Astrocyte of the spinal cord (primary cell): Measurements from ENCODE around the gene TMEM235.

ENCODE experiments used
- DNase-seq: peaks from one replicate; pipeline ENCODE4 v3.0.0; 2011; ENCODE audit warnings: low read depth, low spot score
- H3K4me3 ChIP-seq: 2 replicates; pipeline ENCODE4 v1.5.1; 2011; ENCODE audit warnings: low read depth, mild to moderate bottlenecking, low read length, moderate library complexity
- CTCF ChIP-seq: IDR thresholded peaks from 2 replicates; pipeline ENCODE4 v1.5.1; 2012; ENCODE audit warnings: low read depth, mild to moderate bottlenecking, low read length, inconsistent platforms
- in situ Hi-C: cut with HindIII; loops from 2 replicates; pipeline ENCODE4 v1.10.0; 2017; ENCODE audit warnings: low sequenced_read_pairs

The TMEM235 gene

GRCh38 chr17:78230996-78231935 is at the start of gene TMEM235:
TSS of gene TMEM235 (plus strand) at chr17:78231631. CDS start at chr17:78232024, 393 bp downstream.
- TF ChIP-seq CTCF, result no peak
- in situ Hi-C loops, result no loop called here
- H3K4me3 ChIP-seq, result no peak within 1 kb of the TSS
- DNase-seq, result no peak

GRCh38 chr17:78182504-78182903 is 48.9 kb upstream of the TMEM235 start:
- in situ Hi-C loops, result no loop called here
- H3K4me3 ChIP-seq, result no peak overlapping the region
- no peak for DNase-seq
- no peak for TF ChIP-seq CTCF

- TF ChIP-seq CTCF, result no peak
- in situ Hi-C loops, result no loop called here
- no peak overlapping the region for H3K4me3 ChIP-seq
- DNase-seq, result no peak
Observed at GRCh38 chr17:78183916-78184315, 47.5 kb upstream of the TMEM235 start.

GRCh38 chr17:78184351-78184750 is 47.1 kb upstream of the TMEM235 start:
- in situ Hi-C loops, result no loop called here
- no peak for TF ChIP-seq CTCF
- no peak for DNase-seq
- H3K4me3 ChIP-seq, result no peak overlapping the region

- no peak for TF ChIP-seq CTCF
- H3K4me3 ChIP-seq, result no peak overlapping the region
- in situ Hi-C loops, result no loop called here
- DNase-seq, result no peak
Observed at GRCh38 chr17:78184868-78185267, 46.6 kb upstream of the TMEM235 start.

- DNase-seq, result no peak
- TF ChIP-seq CTCF, result no peak
- H3K4me3 ChIP-seq, result peak overlapping the region; percentile 72
- in situ Hi-C loops, result no loop called here
Observed at GRCh38 chr17:78185981-78186691, 45.3 kb upstream of the TMEM235 start.
